ENCODE data around the gene ATE1. TPM values are rescaled to one million over a fixed set of nuclear protein-coding genes. Genes with fewer than 3 reads are reported as not detected.

The ATE1 gene
- total and polyA plus RNA-seq, 2 of the 4 experiments (the other 2 are of a cell fraction): 6.4 to 27.8 TPM

DNA sequence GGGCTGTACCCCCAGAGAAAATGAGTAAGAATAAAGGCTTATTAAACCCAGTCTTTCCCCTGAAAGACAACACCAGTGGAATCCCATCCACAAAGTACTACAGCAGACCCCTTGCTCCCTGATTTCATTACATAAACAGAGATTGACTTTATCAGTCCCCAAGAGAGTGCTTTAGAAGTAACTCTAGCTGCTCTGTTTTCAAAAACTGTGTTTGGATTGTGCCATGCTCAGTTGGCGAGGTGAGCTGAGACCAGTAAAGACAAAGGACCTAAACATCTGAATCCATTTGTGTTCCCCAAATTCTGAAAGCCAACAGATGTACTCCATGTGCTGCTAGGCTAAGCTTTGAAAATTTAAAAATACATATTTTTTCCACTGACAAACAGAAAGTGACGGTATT is 127.0 kb downstream of the ATE1 start:
- CTCF ChIA-PET: no interaction called here
- in situ Hi-C loops (cut with MboI; ENCODE audit: low sequenced_read_pairs) (no loop called here), dilution Hi-C loops (cut with HindIII; ENCODE audit: low sequenced_read_pairs, unreplicated experiment) (no loop called here), intact Hi-C loops (cut with micrococcal nuclease) (no loop called here)
- no peak overlapping the region for H3K4me2 ChIP-seq (ENCODE audit: low read depth, low read length)
- H2BK5ac ChIP-seq (ENCODE audit: low read depth, low read length, poor library complexity, severe bottlenecking): no peak overlapping the region
- H2AFZ ChIP-seq (replicated peaks; ENCODE audit: low read length, poor library complexity): no peak overlapping the region
- no peak overlapping the region for H4K5ac ChIP-seq (ENCODE audit: low read depth, low read length)
- H2AK9ac ChIP-seq (replicated peaks; ENCODE audit: low read depth, low read length, poor library complexity): no peak overlapping the region
- H4K91ac ChIP-seq (ENCODE audit: insufficient read depth, low read depth, low read length): no peak overlapping the region
- no peak overlapping the region for H3K23ac ChIP-seq (ENCODE audit: low read depth, low read length)
- no peak overlapping the region for H3K4me3 ChIP-seq (ENCODE audit: insufficient read depth, low read depth, low read length)
- no peaks in the 10 kb centered on the region for H4K20me1 ChIP-seq (ENCODE audit: insufficient read depth, low read length)
- no peak overlapping the region for H2AK5ac ChIP-seq (ENCODE audit: low read depth, low read length)
- no peak overlapping the region for H3K56ac ChIP-seq (ENCODE audit: extremely low read depth, insufficient read depth, low read length)
- no peak overlapping the region for H4K8ac ChIP-seq (ENCODE audit: low read depth in 2 of 2, low read length in 2 of 2)
- no peak for TF ChIP-seq POLR2A (IDR thresholded peaks at IDR 0.05; ENCODE audit: low read depth, low read length)
- TF ChIP-seq MAZ (IDR thresholded peaks at IDR 0.05; ENCODE audit: borderline replicate concordance, low read depth, low read length): no peak
- no peak for TF ChIP-seq ELK1 (IDR thresholded peaks at IDR 0.05; ENCODE audit: borderline replicate concordance, low read depth, low read length)
- TF ChIP-seq MAFK (IDR thresholded peaks at IDR 0.05; ENCODE audit: low read depth, low read length): no peak
- no peak for TF ChIP-seq BHLHE40 (IDR thresholded peaks at IDR 0.05; ENCODE audit: low read depth, low read length)
- TF ChIP-seq, protein P1, sequence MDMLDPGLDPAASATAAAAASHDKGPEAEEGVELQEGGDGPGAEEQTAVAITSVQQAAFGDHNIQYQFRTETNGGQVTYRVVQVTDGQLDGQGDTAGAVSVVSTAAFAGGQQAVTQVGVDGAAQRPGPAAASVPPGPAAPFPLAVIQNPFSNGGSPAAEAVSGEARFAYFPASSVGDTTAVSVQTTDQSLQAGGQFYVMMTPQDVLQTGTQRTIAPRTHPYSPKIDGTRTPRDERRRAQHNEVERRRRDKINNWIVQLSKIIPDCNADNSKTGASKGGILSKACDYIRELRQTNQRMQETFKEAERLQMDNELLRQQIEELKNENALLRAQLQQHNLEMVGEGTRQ (IDR thresholded peaks at IDR 0.05; ENCODE audit: low read depth, low read length): no peak
- no peak for TF ChIP-seq FOS (IDR thresholded peaks at IDR 0.05; ENCODE audit: low read depth, low read length)
- TF ChIP-seq RAD21 (IDR thresholded peaks at IDR 0.05; ENCODE audit: low read length): no peak
- no peak for TF ChIP-seq NFE2L2 (IDR thresholded peaks at IDR 0.05; ENCODE audit: low read depth, low read length)
- TF ChIP-seq CHD1 (IDR thresholded peaks at IDR 0.05; ENCODE audit: low read depth, low read length): no peak
- no peak for TF ChIP-seq SMC3 (IDR thresholded peaks at IDR 0.05; ENCODE audit: low read depth, low read length)
- TF ChIP-seq CEBPB (IDR thresholded peaks at IDR 0.05; ENCODE audit: low read depth, low read length): no peak
- TF ChIP-seq CTCF (conservative IDR thresholded peaks at IDR 0.05; ENCODE audit: low read depth, low read length): no peak
- no peak for TF ChIP-seq RFX5 (IDR thresholded peaks at IDR 0.05; ENCODE audit: low read depth, low read length)
- TF ChIP-seq RCOR1 (IDR thresholded peaks at IDR 0.05; ENCODE audit: insufficient replicate concordance, low read length): no peak
- TF ChIP-seq MXI1 (IDR thresholded peaks at IDR 0.05; ENCODE audit: borderline replicate concordance, low read depth, low read length): no peak
- H3K27me3 ChIP-seq (ENCODE audit: control insufficient read depth, insufficient read depth, low read length): no peaks in the 10 kb centered on the region
- DNase-seq: no peak
- H2BK120ac ChIP-seq (ENCODE audit: low read depth, low read length): no peak overlapping the region
- no peaks in the 10 kb centered on the region for H3K9me3 ChIP-seq (ENCODE audit: control insufficient read depth, insufficient read depth, low read length)
- no CpG with 5 or more reads among the region's 2 CpGs for WGBS, 2 experiments (ENCODE audit: extremely low coverage in 2 of 2, insufficient read length in 1 of 2)
- BruUV-seq (replicated peaks): no TSS peak
- no peak overlapping the region for H3K27ac ChIP-seq (ENCODE audit: insufficient read depth, low read length)
- POLR2A ChIA-PET (ENCODE audit: unreplicated experiment): no interaction called here
- no peak overlapping the region for H3K9ac ChIP-seq (ENCODE audit: low read depth, low read length)
- no peak for ATAC-seq (ENCODE audit: low read depth)
- peaks cover 2% of the 10 kb centered on the region for H3K4me1 ChIP-seq (ENCODE audit: control insufficient read depth, insufficient read depth, low read length)
- no peak overlapping the region for H3K14ac ChIP-seq (replicated peaks; ENCODE audit: low read depth, low read length)
- H2BK15ac ChIP-seq (ENCODE audit: low read depth, low read length): no peak overlapping the region
- 0 out of 2 replicates have a peak, but pooled peaks cover 3% of the 10 kb centered on the region for H3K36me3 ChIP-seq (ENCODE audit: control insufficient read depth, insufficient read depth, low read length)
- no peak overlapping the region for H2BK20ac ChIP-seq (ENCODE audit: low read depth, low read length)
- H3K4ac ChIP-seq (ENCODE audit: low read depth, low read length): no peak overlapping the region
- H3K9me1 ChIP-seq (ENCODE audit: insufficient read depth, low read length): no peaks in the 10 kb centered on the region
- H3K18ac ChIP-seq (ENCODE audit: low read depth, low read length): no peak overlapping the region
- no peaks in the 10 kb centered on the region for H3K79me1 ChIP-seq (ENCODE audit: low read depth in 1 of 2, low read length in 2 of 2)
